NCI-H187 (cell line): ENCODE data around the gene INO80.

Source experiments
- DNase-seq, 2 experiments: peaks; one replicate each; lab custom pipeline; 2025; lab: John Stamatoyannopoulos, UW

The INO80 gene

DNA sequence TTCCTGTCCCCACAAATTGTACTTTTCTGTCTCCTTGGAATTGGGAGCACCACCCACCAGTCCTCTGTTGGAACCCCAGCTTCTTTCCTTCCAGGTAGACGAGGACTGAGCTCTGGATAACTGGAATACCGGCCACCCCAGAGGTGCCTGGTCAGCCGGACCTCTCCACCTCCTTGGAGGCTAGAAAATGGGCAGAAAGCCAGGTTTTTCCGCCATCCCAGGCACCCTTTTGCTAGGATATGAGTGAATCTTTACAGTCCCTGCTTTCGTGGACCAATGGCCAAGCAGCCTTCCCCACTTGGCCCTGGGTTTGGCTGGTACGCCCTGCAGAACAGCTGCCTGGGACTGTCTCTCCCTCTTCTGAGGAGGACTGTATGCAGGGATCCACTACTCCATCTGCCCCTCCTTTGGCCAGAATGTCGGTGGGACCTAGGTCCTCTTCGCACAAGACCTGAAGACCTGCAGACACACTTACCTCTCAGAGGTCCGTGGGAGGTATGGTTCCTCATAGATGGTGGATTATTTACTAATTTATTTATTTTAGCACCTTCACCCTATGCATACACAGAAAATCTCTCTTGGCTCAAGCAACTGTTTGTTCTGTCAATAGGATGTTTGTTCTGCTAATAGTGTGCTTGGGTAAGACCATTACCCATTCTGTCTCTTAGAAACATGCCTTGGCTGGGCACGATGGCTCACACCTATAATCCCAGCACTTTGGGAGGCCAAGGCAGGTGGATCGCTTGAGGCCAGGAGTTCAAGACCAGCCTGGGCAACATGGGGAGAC is 171.4 kb downstream of the INO80 start:
- no peak for DNase-seq

DNA sequence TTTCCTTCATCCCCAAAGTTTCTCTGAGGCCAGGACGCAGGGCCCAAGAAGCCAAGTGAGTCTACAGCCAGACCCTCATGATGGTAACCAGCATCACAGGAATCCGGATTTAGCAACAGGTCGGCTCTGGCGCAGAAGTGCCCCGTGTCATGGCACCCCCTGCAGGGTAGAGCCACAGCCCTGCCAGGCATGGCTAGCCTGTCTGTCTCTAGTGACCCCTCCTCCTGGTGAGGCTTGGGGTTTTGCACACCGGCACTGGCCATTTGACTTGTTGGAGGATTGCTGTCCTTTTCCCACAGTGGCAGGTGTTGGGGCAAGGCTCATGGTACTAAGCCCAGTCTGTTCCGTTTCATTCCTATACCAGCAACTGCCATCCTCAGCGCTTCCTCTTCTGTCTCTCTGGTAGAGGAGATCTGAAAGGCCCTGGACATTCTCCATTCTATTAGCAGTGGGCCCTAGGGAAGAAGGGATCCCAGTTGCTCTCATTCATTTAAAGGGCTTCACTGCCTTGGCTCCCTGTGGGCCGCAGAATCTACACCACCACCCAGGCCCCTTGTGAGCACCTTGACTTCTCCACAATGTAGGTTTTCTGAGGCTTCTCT is 172.2 kb downstream of the INO80 start:
- DNase-seq: no peak

DNA sequence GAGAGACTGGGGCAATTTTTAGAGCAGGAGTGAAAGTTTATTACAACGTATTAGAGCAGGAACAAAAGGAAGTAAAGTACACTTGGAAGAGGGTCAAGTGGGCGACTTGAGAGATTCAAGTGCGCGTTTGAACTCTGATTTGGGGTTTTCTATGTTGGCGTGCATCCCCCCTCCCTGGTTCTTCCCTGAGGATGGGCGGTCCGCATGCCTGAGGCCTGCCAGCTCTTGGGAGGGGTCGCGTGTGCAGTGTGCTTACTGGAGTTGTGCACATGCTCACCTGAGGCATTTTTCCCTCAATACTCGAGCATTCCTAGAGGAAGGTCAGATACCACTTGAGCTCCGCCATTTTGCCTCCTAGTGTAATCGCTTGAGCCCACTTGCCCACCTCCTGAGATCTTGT is 173.2 kb downstream of the INO80 start:
- no peak for DNase-seq

DNA sequence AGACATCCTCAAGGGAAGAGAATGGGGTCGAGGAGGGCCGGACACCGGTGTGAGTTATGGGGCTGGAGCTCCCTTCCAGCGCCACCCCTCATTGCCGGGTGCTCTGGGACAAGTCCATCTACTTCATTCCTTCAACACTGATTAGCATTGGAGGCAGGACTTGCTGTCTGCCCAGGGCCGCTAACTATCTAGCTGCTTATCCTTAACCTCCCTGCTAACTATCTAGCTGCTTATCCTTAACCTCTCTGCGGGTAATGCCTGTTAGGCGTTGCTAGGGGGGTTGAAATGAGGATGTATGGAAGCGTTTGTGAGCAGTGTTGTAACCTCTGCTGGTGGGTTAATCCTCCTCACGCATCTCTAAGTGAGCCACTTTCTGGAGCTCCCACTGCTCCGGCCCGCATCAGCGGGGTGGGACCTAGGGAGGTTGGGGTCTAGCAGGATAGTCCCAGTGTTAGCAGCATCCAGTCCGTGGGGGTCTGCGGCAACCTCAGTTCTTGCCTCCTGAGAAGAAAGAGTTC is 173.7 kb downstream of the INO80 start:
- no peak for DNase-seq

DNA sequence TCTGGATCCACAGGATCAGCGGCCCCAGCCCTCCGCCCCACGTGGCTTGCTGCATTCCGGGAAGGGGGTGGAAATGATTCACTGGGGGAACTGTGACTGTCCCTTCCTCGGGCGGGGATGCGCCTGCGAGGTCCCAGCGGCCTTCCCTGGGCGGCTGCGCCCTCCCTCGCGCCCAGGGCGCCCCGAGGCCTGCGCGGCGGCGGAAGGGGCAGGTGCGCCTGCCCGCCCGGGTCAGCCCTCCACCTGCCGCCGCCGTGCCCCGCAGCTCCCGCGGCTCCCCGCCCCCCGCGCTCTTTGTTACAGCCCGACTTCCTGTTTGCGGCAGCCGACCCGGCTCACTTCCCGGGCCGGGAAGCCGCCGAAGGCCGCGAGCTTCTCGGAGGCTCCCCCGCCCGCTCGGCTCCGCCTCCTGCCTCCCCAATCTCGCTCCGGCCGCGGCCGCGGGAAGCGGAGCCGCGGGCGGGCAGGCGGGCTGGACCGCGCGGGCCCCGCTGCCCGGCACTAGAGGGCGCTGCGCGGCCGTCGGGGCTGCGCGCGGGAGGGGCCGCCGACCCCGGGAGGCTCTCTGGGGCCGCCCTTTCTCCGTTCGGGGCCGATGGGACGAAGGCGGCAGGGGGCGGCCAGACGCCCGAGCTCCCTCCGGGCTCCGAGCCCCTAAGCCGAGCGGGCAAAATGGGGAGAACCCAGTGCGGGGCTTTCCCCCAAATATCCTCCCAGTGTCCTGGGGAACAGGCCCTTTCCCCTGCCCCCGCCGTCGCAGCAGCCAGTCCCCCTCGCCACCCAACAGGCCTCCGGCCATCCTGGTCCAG is 174.3 kb downstream of the INO80 start:
- DNase-seq: peak; percentile 19 to 37

DNA sequence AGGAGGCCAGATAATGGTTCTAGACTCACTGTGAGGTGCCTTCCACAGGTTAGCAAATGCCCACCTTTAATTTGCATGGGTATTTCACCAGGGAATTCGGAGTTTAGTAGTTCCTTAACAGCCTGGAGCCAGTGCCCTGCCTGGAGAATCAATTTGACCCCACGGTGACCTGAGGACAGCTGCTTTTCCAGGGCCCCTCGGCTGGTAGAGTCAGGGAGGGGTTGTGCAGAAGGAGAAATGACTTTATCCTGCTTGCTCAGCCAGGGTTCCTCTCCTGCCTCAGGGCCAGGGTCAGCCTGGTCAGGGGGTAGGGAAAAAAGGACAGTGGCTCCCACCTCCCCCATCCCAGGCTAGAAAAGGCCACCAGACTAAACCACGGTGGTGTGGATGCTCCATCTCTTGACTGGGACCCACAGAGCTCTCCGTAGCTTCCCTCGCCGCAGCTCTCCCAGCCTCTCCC is 175.0 kb downstream of the INO80 start:
- no peak for DNase-seq

DNA sequence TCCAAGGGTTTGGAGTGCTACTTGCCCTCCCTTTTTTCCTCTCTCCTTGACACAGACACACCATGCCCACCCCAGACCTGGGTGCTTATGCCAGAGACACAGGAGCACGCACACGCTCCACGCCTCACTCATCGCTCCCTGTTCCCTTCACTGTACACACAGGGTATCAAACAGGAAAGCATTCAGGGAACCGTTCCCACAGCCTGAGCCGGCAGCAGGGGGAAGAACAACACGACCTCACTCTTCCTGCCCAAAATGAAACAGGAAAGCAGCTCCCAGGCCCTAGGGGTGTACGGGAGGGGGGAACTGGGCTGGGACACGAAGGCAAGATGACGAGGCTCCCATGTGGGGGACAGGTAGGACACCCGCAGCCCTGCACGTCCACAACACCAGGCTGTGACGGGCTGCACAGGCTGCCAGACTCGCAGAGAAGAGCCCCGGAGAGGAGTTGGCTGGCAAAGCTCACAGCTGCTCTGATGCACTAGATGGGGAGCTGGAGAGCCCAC is 175.7 kb downstream of the INO80 start:
- DNase-seq: no peak

DNA sequence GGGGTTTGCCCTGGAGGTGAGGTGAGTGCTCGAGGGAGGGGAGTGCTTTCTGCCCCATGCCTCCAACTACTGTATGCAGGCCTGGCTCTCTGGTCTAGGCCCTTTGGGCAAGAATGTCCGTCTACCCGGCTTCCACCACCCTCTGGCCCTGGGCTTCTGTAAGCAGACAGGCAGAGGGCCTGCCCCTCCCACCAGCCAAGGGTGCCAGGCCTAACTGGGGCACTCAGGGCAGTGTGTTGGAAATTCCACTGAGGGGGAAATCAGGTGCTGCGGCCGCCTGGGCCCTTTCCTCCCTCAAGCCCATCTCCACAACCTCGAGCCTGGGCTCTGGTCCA is 177.6 kb downstream of the INO80 start:
- no peak for DNase-seq

DNA sequence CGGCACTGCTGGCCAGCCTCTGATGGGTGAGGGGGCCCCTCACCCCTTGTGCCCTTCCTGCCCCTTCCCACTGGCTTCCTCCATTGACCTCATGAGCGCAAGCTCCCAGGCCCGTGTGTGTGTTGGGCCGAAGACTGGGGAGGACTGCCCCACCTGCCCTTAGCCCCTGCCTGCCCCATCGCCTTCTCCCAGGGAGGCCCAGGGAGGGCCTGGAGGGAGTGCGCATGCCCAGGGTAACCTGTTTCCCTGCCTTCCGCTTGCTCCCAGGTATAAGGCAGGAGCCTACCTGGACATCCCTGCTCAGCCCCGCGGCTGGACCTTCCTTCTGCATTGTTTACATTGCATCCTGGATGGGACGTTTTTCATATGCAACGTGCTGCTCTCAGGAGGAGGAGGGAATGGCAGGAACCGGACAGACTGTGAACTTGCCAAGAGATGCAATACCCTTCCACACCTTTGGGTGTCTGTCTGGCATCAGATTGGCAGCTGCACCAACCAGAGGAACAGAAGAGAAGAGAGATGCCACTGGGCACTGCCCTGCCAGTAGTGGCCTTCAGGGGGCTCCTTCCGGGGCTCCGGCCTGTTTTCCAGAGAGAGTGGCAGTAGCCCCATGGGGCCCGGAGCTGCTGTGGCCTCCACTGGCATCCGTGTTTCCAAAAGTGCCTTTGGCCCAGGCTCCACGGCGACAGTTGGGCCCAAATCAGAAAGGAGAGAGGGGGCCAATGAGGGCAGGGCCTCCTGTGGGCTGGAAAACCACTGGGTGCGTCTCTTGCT is 178.1 kb downstream of the INO80 start:
- DNase-seq: no peak

DNA sequence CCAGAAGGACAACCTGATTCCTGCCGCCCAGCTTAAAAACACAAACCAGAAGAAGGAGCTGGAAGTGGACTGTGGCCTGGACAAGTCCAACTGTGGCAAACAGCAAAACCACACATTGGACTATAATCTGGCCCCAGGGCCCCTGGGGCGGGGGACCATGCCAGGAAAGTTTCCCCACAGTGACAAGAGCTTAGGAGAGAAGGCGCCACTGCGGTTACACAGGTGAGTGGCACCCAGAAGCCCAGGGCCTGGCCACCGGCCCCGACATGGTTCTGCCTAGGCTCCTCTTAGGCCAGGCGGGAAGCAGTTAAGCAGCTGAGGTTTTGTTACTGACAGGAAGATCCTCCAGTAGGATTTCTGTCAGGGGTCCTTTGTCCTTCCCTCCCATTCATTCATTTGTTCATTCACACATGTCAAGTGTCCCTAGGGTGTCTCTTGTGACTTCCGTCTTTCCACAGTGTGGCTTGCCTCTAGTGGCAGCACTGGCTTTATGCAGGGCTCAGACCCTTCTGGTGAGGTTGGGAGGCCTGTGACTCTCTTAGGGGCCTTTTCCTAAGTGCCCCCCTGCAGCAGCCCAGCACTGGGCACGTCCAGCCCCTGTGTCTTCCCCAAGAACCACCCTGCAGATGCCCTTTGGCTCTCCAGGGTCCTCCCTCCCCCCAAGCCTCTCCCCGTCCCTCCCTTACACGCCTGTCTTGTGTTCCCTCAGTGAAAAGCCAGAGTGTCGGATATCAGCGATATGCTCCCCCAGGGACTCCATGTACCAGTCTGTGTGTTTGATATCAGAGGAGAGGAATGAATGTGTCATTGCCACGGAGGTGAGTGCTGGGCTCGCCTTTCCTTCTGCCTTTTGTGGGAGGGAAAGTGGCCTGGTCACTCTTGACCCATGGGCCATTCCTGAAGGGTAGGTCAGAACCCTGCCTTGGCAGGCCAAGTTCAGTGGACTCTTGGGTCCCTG is 179.1 kb downstream of the INO80 start:
- DNase-seq: peak; percentile 44 to 65

DNA sequence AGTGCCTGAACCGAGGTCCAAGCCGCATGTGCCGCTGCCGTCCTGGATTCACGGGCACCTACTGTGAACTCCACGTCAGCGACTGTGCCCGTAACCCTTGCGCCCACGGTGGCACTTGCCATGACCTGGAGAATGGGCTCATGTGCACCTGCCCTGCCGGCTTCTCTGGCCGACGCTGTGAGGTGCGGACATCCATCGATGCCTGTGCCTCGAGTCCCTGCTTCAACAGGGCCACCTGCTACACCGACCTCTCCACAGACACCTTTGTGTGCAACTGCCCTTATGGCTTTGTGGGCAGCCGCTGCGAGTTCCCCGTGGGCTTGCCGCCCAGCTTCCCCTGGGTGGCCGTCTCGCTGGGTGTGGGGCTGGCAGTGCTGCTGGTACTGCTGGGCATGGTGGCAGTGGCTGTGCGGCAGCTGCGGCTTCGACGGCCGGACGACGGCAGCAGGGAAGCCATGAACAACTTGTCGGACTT is 179.8 kb downstream of the INO80 start:
- no peak for DNase-seq

DNA sequence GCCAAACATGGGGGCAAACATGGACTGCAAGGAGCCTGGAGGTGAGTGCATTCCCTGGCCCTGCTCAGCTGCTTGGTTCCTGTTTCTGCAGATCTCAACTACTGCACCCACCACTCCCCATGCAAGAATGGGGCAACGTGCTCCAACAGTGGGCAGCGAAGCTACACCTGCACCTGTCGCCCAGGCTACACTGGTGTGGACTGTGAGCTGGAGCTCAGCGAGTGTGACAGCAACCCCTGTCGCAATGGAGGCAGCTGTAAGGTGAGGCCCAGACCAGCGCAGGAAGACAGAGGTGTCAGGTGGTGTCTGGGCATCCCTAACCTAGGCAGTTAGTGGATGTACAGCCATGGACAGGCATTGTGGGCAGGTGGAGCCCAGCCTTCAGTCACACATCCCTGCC is 181.6 kb downstream of the INO80 start:
- no peak for DNase-seq

DNA sequence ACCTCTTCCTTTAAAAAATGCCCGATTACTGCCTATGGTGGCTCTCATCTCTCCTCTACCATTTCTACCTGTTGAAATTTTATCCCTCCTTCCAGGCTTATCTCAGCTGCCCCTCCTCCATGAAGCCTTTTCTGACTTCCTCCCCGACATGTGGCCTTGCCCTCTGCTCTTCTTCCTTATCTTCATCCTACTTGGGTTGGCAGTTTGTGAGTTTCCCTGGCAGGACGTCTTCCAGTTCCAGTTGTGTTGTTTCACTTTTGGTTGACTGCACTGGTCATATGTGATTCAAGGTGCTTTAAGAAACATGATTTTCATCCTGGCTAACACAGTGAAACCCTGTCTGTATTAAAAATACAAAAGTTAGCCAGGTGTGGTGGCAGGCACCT is 182.6 kb downstream of the INO80 start:
- no peak for DNase-seq

DNA sequence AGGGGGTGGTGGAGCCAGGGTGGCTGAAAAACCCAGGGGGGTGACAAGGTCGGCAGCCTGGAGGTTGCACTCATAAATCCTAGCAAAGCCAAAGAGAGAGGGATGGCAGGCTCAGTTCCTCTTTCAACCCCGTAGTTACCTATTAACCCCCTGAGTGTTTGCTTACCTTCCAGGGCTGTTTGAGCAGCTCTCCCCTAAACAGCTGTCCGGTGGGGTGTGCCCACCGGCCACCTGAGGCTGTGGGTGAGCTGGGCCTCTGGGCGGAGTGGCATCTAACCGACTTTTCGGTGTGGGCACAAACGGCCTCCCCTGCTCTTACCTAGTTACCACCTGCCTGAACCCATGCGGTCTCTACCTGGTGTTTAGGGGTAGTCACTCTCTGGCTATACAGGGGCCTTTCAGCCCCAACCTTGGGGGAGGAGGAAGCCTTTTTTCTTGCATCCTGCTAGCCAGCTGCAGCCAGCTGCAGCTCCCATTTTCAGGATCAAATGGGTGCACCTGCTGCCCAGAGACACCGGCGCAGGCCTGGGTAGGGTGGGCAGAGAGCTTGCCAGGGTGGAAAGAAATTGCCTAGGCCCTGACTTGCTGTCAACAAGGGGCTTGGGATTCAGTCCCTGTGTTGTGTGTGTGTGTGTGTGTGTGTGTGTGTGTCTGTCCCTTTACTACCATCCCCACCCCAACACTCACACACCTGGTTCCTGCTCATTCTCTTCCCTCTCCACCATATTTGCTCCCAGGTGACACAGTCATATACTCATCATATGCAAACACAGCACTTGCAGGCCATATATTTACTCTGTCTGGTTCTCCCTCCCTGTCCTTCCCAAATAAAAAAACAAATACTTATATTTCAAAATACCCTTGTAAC is 183.2 kb downstream of the INO80 start:
- DNase-seq: no peak

DNA sequence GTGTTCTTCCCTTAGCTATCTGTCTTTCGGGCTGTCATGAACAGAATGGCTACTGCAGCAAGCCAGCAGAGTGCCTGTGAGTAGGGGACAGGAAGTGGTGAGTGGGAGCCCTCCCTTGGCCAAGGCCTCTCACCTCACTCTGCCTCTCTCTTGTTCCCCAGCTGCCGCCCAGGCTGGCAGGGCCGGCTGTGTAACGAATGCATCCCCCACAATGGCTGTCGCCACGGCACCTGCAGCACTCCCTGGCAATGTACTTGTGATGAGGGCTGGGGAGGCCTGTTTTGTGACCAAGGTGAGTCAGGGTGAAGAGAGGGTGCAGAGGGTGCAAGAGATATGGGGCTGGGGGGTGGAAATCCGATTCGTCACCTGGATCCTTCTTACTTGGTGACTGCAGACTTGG is 183.9 kb downstream of the INO80 start:
- no peak for DNase-seq

DNA sequence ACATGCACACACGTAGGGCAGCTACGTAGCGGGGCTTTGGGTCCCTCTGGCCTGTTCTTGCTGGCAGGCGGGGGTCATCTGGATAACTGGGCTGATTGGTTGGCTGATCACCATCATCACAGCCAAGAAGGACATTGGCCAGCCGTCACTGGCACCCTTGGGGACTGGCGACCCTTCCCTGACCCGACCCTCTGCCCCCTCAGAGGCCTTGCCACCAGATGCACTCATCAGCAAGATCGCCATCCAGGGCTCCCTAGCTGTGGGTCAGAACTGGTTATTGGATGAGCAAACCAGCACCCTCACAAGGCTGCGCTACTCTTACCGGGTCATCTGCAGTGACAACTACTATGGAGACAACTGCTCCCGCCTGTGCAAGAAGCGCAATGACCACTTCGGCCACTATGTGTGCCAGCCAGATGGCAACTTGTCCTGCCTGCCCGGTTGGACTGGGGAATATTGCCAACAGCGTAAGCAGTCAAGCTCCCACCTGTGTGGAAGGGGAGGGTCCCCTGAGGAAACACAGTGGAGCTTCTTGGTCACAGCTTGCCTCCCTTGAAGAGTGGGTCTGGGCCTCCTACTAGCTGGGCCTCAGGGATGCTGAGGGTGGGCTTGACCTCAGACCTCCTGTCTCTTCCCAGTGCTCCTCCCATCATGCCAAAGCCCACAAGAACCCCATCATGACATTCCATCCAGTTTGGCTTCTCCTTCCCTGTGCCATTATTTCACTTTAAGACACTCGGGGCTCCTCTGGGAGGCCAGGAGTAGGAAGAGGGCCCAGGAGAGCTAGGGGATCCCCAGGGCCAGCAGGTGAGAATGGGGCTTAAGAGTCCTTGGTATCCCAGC is 184.6 kb downstream of the INO80 start:
- DNase-seq: no peak

DNA sequence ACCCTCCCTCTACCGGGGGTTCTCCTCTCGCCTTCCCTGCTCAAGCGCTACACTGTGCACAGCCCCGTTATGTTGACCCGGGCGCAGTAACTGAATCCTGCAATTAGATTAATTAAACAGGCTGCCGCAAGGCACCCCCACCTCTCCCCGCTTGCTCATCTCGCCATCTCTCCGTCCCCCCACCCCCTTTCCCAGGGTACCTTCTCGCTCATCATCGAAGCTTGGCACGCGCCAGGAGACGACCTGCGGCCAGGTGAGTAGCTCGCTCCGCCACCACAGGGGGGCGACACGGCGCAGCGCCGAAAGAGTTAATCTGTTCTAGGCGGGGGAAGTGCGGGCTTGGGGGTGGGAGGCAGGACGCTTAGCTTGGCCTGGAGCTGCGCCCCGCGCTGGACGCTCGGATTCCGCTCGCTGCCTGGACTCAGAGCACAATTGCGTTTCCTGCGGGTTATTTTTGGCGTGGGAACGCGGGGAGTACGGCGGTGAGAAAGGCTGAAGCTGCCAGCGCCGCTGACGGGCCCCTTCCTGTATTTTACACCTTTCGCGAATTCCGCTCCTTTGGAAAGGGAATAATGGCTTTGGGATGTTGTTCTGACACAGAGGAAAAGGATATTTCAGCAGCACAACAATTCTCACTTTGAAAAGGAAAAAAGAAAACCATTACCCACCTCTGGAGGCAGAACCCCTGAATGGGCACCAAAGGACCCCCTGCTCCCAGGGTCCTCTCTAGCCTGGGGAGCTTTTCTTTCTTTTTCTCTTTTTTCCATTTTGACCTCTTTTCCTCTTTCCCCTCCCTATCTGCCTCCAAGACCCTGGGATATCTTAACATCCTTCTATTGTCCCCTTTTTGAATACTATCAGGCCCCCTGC is 185.4 kb downstream of the INO80 start:
- DNase-seq: peak in 1 of 2 experiments; percentile 27
